MM.1S (cell line): ENCODE measurements around the gene FBXW2.

ENCODE experiments used
- DNase-seq: peaks from one replicate; pipeline ENCODE4 v3.0.0-alpha.2; 2015
- H2AFZ ChIP-seq: fragments of 300-600 bp; sonication (generic); 2 replicates; pipeline ENCODE4 v1.6.0; 2016; ENCODE audit warnings: antibody characterized with exemption, low read length
- H3F3A ChIP-seq: fragments of 300-600 bp; sonication (generic); 2 replicates; pipeline ENCODE4 v1.6.1; 2016; ENCODE audit warnings: mild to moderate bottlenecking, antibody characterized with exemption, low read length, moderate library complexity, mixed read lengths; ENCODE audit not compliant: insufficient read depth
- H3K27ac ChIP-seq: fragments of 300-600 bp; sonication (generic); 2 replicates; pipeline ENCODE4 v1.5.1; 2016; ENCODE audit warnings: mild to moderate bottlenecking, low read length
- H3K27me3 ChIP-seq: fragments of 300-600 bp; sonication (generic); replicated peaks from 2 replicates; pipeline ENCODE4 v1.6.0; 2016; ENCODE audit warnings: low read length; ENCODE audit not compliant: insufficient read depth
- H3K36me3 ChIP-seq: fragments of 300-600 bp; sonication (generic); replicated peaks from 2 replicates; pipeline ENCODE4 v1.6.1; 2016; ENCODE audit warnings: mild to moderate bottlenecking, low read length, mixed read lengths; ENCODE audit not compliant: insufficient read depth
- H3K4me1 ChIP-seq: fragments of 300-600 bp; sonication (generic); 2 replicates; pipeline ENCODE4 v1.6.1; 2016; ENCODE audit warnings: low read length, mixed read lengths
- H3K4me2 ChIP-seq: fragments of 300-600 bp; sonication (generic); 2 replicates; pipeline ENCODE4 v1.6.0; 2016; ENCODE audit warnings: low read depth, low read length
- H3K4me3 ChIP-seq: fragments of 300-600 bp; sonication (generic); 2 replicates; pipeline ENCODE4 v1.5.1; 2016; ENCODE audit warnings: low read length, mixed read lengths
- H3K79me2 ChIP-seq: fragments of 300-600 bp; sonication (generic); 2 replicates; pipeline ENCODE4 v1.6.1; 2016; ENCODE audit warnings: mixed run types, low read length, mixed read lengths
- H3K9ac ChIP-seq: fragments of 300-600 bp; sonication (generic); 2 replicates; pipeline ENCODE4 v1.6.1; 2016; ENCODE audit warnings: low read length, mixed read lengths
- H3K9me2 ChIP-seq: fragments of 300-600 bp; sonication (generic); replicated peaks from 2 replicates; pipeline ENCODE4 v1.6.1; 2016; ENCODE audit warnings: mild to moderate bottlenecking, low read length, mixed read lengths; ENCODE audit not compliant: insufficient read depth
- H3K9me3 ChIP-seq: fragments of 300-600 bp; sonication (generic); replicated peaks from 2 replicates; pipeline ENCODE4 v1.6.1; 2016; ENCODE audit warnings: mild to moderate bottlenecking, low read length, mixed read lengths; ENCODE audit not compliant: insufficient read depth
- H4K20me1 ChIP-seq: fragments of 300-600 bp; sonication (generic); 2 replicates; pipeline ENCODE4 v1.6.1; 2016; ENCODE audit warnings: mild to moderate bottlenecking, low read length, moderate library complexity, mixed read lengths; ENCODE audit not compliant: insufficient read depth
- EZH2 ChIP-seq: fragments of 300-600 bp; sonication (generic); optimal IDR thresholded peaks from 2 replicates; pipeline ENCODE3; 2017; ENCODE audit warnings: low read depth, mild to moderate bottlenecking, antibody characterized with exemption, low read length, mixed read lengths
- EZH2phosphoT487 ChIP-seq: fragments of 300-600 bp; sonication (generic); IDR thresholded peaks from 2 replicates; pipeline ENCODE4 v1.6.1; 2018; ENCODE audit warnings: antibody characterized with exemption, low read length
- TF ChIP-seq, protein P1 (sequence below): fragments of 300-600 bp; sonication (generic); IDR thresholded peaks from 2 replicates; pipeline ENCODE4 v1.5.1; 2016; ENCODE audit warnings: antibody characterized with exemption, low read length, mixed read lengths

Gene FBXW2

DNA sequence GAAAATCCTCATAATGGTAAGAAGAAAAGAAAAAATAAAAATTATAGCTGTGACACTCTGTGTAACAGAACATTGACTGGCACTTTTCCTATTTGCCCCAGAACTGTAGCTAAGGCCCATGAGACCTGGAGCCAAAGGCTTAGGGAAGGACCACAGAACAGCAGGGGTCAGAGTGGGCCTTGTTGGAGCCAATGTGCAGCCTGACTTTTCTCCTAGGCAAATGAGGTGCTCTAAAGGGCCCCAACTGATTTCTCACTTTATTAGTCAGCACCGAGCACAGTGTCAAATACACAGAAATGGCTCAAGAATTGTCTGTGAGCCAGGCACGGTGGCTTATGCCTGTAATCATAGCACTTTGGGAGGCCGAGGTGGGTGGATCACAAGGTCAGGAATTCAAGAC lies 74.9 kb downstream of the FBXW2 start:
- no peaks in the 10 kb centered on the region for H4K20me1 ChIP-seq
- H3K4me3 ChIP-seq = no peak overlapping the region
- H3K27ac ChIP-seq = no peak overlapping the region
- H3K4me1 ChIP-seq = peaks cover 15% of the 10 kb centered on the region
- no peak for DNase-seq
- peaks cover 6% of the 10 kb centered on the region for H3K79me2 ChIP-seq
- TF ChIP-seq EZH2phosphoT487 = no peak
- TF ChIP-seq, protein P1, sequence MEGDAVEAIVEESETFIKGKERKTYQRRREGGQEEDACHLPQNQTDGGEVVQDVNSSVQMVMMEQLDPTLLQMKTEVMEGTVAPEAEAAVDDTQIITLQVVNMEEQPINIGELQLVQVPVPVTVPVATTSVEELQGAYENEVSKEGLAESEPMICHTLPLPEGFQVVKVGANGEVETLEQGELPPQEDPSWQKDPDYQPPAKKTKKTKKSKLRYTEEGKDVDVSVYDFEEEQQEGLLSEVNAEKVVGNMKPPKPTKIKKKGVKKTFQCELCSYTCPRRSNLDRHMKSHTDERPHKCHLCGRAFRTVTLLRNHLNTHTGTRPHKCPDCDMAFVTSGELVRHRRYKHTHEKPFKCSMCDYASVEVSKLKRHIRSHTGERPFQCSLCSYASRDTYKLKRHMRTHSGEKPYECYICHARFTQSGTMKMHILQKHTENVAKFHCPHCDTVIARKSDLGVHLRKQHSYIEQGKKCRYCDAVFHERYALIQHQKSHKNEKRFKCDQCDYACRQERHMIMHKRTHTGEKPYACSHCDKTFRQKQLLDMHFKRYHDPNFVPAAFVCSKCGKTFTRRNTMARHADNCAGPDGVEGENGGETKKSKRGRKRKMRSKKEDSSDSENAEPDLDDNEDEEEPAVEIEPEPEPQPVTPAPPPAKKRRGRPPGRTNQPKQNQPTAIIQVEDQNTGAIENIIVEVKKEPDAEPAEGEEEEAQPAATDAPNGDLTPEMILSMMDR = no peak
- no peak for TF ChIP-seq EZH2
- no peak overlapping the region for H2AFZ ChIP-seq
- H3F3A ChIP-seq = no peaks in the 10 kb centered on the region
- no peaks in the 10 kb centered on the region for H3K36me3 ChIP-seq
- H3K9ac ChIP-seq = no peak overlapping the region
- H3K27me3 ChIP-seq = no peaks in the 10 kb centered on the region
- no peaks in the 10 kb centered on the region for H3K9me3 ChIP-seq
- no peak overlapping the region for H3K4me2 ChIP-seq
- H3K9me2 ChIP-seq = no peaks in the 10 kb centered on the region

DNA sequence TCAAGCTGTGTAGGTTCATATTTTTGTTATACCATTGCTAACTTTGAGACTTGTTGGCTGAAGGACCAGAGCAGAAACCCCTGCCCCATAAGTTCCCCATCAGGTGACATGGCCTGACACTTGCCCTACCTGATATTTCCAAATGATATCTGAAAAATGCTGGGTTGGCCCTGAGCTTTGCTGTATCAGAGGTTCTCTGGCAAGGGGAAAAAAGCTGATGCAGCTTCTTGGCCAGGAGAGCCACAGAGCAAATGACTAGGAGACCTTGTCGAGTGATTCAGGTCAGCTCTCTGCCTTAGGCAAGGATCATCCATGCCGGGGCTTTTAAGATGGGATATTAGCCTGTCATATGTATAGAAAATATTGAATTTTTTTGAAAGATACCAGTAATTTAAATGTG lies 76.0 kb downstream of the FBXW2 start:
- no peak for TF ChIP-seq EZH2
- no peak for TF ChIP-seq EZH2phosphoT487
- TF ChIP-seq, protein P1 = no peak
- peaks cover 21% of the 10 kb centered on the region for H3K4me1 ChIP-seq
- no peaks in the 10 kb centered on the region for H3K27me3 ChIP-seq
- peak; percentile 30 for DNase-seq
- H3K79me2 ChIP-seq = peaks cover 15% of the 10 kb centered on the region
- H3K4me2 ChIP-seq = no peak overlapping the region
- no peaks in the 10 kb centered on the region for H4K20me1 ChIP-seq
- H2AFZ ChIP-seq = no peak overlapping the region
- no peaks in the 10 kb centered on the region for H3K9me2 ChIP-seq
- no peak overlapping the region for H3K4me3 ChIP-seq
- H3F3A ChIP-seq = 0 out of 2 replicates have a peak, but pooled peaks cover 5% of the 10 kb centered on the region
- H3K36me3 ChIP-seq = no peaks in the 10 kb centered on the region
- no peak overlapping the region for H3K9ac ChIP-seq
- no peaks in the 10 kb centered on the region for H3K9me3 ChIP-seq
- H3K27ac ChIP-seq = no peak overlapping the region

DNA sequence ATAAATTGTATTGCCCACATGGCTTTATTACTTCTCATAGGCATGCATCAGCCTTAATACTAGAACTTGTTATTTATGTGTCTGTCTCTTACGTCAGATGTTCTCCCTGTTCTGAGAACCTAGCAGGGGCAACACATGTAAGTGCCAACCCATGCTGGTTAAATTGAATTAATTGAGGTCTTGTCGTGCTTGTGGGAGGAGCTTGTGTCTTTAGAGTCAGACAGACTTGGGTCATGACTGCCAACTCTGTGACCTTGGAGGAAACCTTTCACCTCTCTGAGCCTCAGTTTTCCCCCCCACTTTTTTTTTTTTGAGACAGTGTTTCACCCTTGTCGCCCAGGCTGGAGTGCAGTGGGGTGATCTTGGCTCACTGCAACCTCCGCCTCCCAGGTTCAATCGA lies 76.7 kb downstream of the FBXW2 start:
- no peaks in the 10 kb centered on the region for H3K36me3 ChIP-seq
- no peaks in the 10 kb centered on the region for H3K9me3 ChIP-seq
- no peak overlapping the region for H3K4me3 ChIP-seq
- no peak for DNase-seq
- no peaks in the 10 kb centered on the region for H4K20me1 ChIP-seq
- H3K9me2 ChIP-seq = no peaks in the 10 kb centered on the region
- peaks cover 11% of the 10 kb centered on the region for H3F3A ChIP-seq
- TF ChIP-seq, protein P1 = no peak
- no peak for TF ChIP-seq EZH2phosphoT487
- no peak for TF ChIP-seq EZH2
- no peak overlapping the region for H2AFZ ChIP-seq
- H3K4me2 ChIP-seq = no peak overlapping the region
- H3K27me3 ChIP-seq = no peaks in the 10 kb centered on the region
- peaks cover 15% of the 10 kb centered on the region for H3K79me2 ChIP-seq
- H3K4me1 ChIP-seq = peaks cover 26% of the 10 kb centered on the region
- H3K27ac ChIP-seq = no peak overlapping the region
- no peak overlapping the region for H3K9ac ChIP-seq
